T-cell (primary cell): Measurements from ENCODE around the gene DRD5. TPM values are rescaled to one million over a fixed set of nuclear protein-coding genes. Genes with fewer than 3 reads are reported as not detected.
"Not testable (repeated sequence)": the region's sequence is repeated elsewhere in the genome, so short reads cannot be mapped to it uniquely, and the experiment has no call there.

Experiments
- ATAC-seq, 4 experiments: fragments of 200-7000 bp in 3 of 4; fragments of 150-1000 bp in 1 of 4; cut with Tn5 transposase; replicated peaks in 1 of 4; 1 replicate in 3 of 4; 2 replicates in 1 of 4; pipeline ENCODE4 v1.10.0; 2021; ENCODE audit warnings: moderate library complexity in 3 of 4, mild to moderate bottlenecking in 2 of 4, moderate number of reproducible peaks in 1 of 4
- CTCF ChIA-PET, 2 donors: fragments of 300-600 bp; sonication (Branson Sonifier 250); formaldehyde crosslinking; loops; one replicate each; lab custom pipeline; 2022; ENCODE audit warnings: antibody characterized with exemption in 2 of 2; lab: Charles Lee
- POLR2A ChIA-PET, 2 donors: fragments of 300-600 bp; sonication (Branson Sonifier 250); formaldehyde crosslinking; loops; one replicate each; lab custom pipeline; 2022; ENCODE audit warnings: antibody characterized with exemption in 2 of 2; lab: Charles Lee
- DNase-seq, 35 experiments: peaks; one replicate each; pipeline versions ENCODE4 v3.0.0 to v3.0.0-alpha.2; 2013 to 2023
- H3K27ac ChIP-seq: one replicate; pipeline ENCODE4 v1.5.1; 2013; ENCODE audit warnings: low read length
- H3K27me3 ChIP-seq, 2 experiments: replicated peaks in 1 of 2; 1 replicate in 1 of 2; 2 replicates in 1 of 2; pipeline versions ENCODE4 v1.6.1 to v1.7.0; 2013; ENCODE audit warnings: low read length in 1 of 2, mixed read lengths in 1 of 2; ENCODE audit not compliant: control insufficient read depth in 2 of 2, insufficient read depth in 2 of 2; ENCODE audit errors: extremely low read depth in 1 of 2
- H3K36me3 ChIP-seq, 2 donors: 1 replicate in 1 of 2; 2 replicates in 1 of 2; pipeline versions ENCODE4 v1.6.1 to v1.7.0; 2013; ENCODE audit warnings: low read length in 1 of 2; ENCODE audit not compliant: control insufficient read depth in 2 of 2, insufficient read depth in 1 of 2; ENCODE audit errors: extremely low read depth in 1 of 2
- H3K4me1 ChIP-seq, 2 experiments: 1 replicate in 1 of 2; 2 replicates in 1 of 2; pipeline versions ENCODE4 v1.6.1 to v1.7.0; 2013; ENCODE audit warnings: low read length in 2 of 2, mixed read lengths in 1 of 2; ENCODE audit not compliant: insufficient read depth in 2 of 2, control insufficient read depth in 1 of 2; ENCODE audit errors: extremely low read depth in 1 of 2
- H3K4me3 ChIP-seq, 2 donors: 1 replicate in 1 of 2; 2 replicates in 1 of 2; pipeline versions ENCODE4 v1.5.1 to v1.7.0; 2013; ENCODE audit warnings: mild to moderate bottlenecking in 2 of 2, low read length in 1 of 2, moderate library complexity in 1 of 2; ENCODE audit not compliant: control insufficient read depth in 1 of 2; ENCODE audit errors: extremely low read depth in 1 of 2
- H3K9me3 ChIP-seq: 2 replicates; pipeline ENCODE4 v1.7.0; 2013
- H3K27ac Mint-ChIP-seq, 2 donors: one replicate each; pipeline ENCODE4 v1.8.0; 2020 to 2021; ENCODE audit warnings: mild to moderate bottlenecking in 2 of 2, mixed read lengths in 2 of 2
- H3K27me3 Mint-ChIP-seq, 2 donors: one replicate each; pipeline ENCODE4 v1.8.0; 2021 to 2022; ENCODE audit warnings: mixed read lengths in 2 of 2
- H3K36me3 Mint-ChIP-seq: one replicate; pipeline ENCODE4 v1.8.0; 2021; ENCODE audit warnings: mixed read lengths
- H3K4me1 Mint-ChIP-seq, 3 donors: one replicate each; pipeline ENCODE4 v1.8.0; 2020 to 2022; ENCODE audit warnings: mixed read lengths in 3 of 3, mild to moderate bottlenecking in 1 of 3
- H3K4me3 Mint-ChIP-seq, 3 donors: one replicate each; pipeline ENCODE4 v1.8.0; 2020 to 2022; ENCODE audit warnings: mild to moderate bottlenecking in 3 of 3, mixed read lengths in 3 of 3, moderate library complexity in 3 of 3
- H3K9me3 Mint-ChIP-seq, 3 donors: one replicate each; pipeline ENCODE4 v1.8.0; 2020 to 2022; ENCODE audit warnings: mixed read lengths in 3 of 3
- WGBS: methylation state at CpG from one replicate; pipeline ENCODE4 v1.1.5; 2013; ENCODE audit warnings: missing lambda C conversion rate; ENCODE audit not compliant: insufficient coverage; 5-methylcytosine and 5-hydroxymethylcytosine counted together
- total RNA-seq, 35 experiments: library from RNA in 6 of 35; stranded (reverse) in 6 of 35; fragments of 120-200 nt in 1 of 35; gene quantifications; one replicate each; pipeline versions ENCODE4 v1.2.1 to v1.2.4 and lab custom pipeline; 2013 to 2026

The DRD5 gene
- total RNA-seq (not detected), total RNA-seq (lab: John Stamatoyannopoulos, UW) (0 to 0.13 (median 0) reads per million in 29 experiments)
- not detected for total RNA-seq (2013)

- no peak for ATAC-seq
- H3K36me3 Mint-ChIP-seq, result no peaks in the 10 kb centered on the region
- no peak within 1 kb of the TSS for H3K4me3 ChIP-seq
- DNase-seq, result no peak
- H3K4me1 ChIP-seq, result no peaks in the 10 kb centered on the region
- no peaks in the 10 kb centered on the region for H3K9me3 ChIP-seq
- H3K27me3 Mint-ChIP-seq, result peaks cover 48 to 50% of the 10 kb centered on the region in 2 donors
- H3K27ac ChIP-seq, result no peak within 1 kb of the TSS
- H3K4me3 Mint-ChIP-seq, result no peak within 1 kb of the TSS
- POLR2A ChIA-PET, result no interaction called here
- 15% methylated on average over 78 of the region's 78 CpGs for WGBS
- CTCF ChIA-PET, result interaction anchor here in 1 of 2 donors (0.6 kb wide), 1 partner anchor 18 kb away, joined by 3 read pairs; no protein-coding TSS in a partner anchor
- no peaks in the 10 kb centered on the region for H3K4me1 Mint-ChIP-seq
- H3K27me3 ChIP-seq, result peaks cover 3 to 31% of the 10 kb centered on the region in 2 experiments
- H3K36me3 ChIP-seq, result no peaks in the 10 kb centered on the region
- H3K9me3 Mint-ChIP-seq, result no peaks in the 10 kb centered on the region
- H3K27ac Mint-ChIP-seq, result no peak within 1 kb of the TSS
Measured at GRCh38 chr4:9781343-9782135, at the start of gene DRD5. Gene DRD5 (plus strand): TSS chr4:9781634. CDS start chr4:9782030, 396 bp downstream.

GRCh38 chr4:9732256-9732655, 49.2 kb upstream of the DRD5 start:
- H3K4me1 ChIP-seq, H3K4me1 Mint-ChIP-seq, H3K36me3 Mint-ChIP-seq, DNase-seq, H3K9me3 Mint-ChIP-seq, POLR2A ChIA-PET, H3K27me3 ChIP-seq, H3K27me3 Mint-ChIP-seq, H3K36me3 ChIP-seq, H3K9me3 ChIP-seq, H3K27ac Mint-ChIP-seq, ATAC-seq, H3K27ac ChIP-seq, H3K4me3 ChIP-seq, H3K4me3 Mint-ChIP-seq, CTCF ChIA-PET: not testable (repeated sequence)
- WGBS, result 67% methylated on average over 1 of the region's 4 CpGs

- ATAC-seq, result no peak
- H3K27ac ChIP-seq, result no peak overlapping the region
- H3K4me1 ChIP-seq, result no peaks in the 10 kb centered on the region
- no peaks in the 10 kb centered on the region for H3K4me1 Mint-ChIP-seq
- H3K36me3 Mint-ChIP-seq, result no peaks in the 10 kb centered on the region
- POLR2A ChIA-PET, result no interaction called here
- peaks cover 0 to 3% of the 10 kb centered on the region in 2 donors for H3K27me3 Mint-ChIP-seq
- no peaks in the 10 kb centered on the region for H3K9me3 Mint-ChIP-seq
- no peaks in the 10 kb centered on the region for H3K27me3 ChIP-seq
- no peaks in the 10 kb centered on the region for H3K36me3 ChIP-seq
- CTCF ChIA-PET, result no interaction called here
- no peak overlapping the region for H3K27ac Mint-ChIP-seq
- no peaks in the 10 kb centered on the region for H3K9me3 ChIP-seq
- WGBS, result 82% methylated on average over 3 of the region's 5 CpGs
- DNase-seq, result no peak
- H3K4me3 ChIP-seq, result no peak overlapping the region
- H3K4me3 Mint-ChIP-seq, result no peak overlapping the region
Measured at GRCh38 chr4:9735515-9735914, 45.9 kb upstream of the DRD5 start.

- H3K4me1 Mint-ChIP-seq, H3K36me3 ChIP-seq, H3K4me3 Mint-ChIP-seq, H3K36me3 Mint-ChIP-seq, H3K27me3 ChIP-seq, H3K4me3 ChIP-seq, H3K27ac ChIP-seq, H3K27ac Mint-ChIP-seq, POLR2A ChIA-PET, H3K4me1 ChIP-seq, DNase-seq, ATAC-seq, H3K9me3 Mint-ChIP-seq, CTCF ChIA-PET, H3K27me3 Mint-ChIP-seq, H3K9me3 ChIP-seq: not testable (repeated sequence)
- 79% methylated on average over 6 of the region's 7 CpGs for WGBS
Measured at GRCh38 chr4:9737280-9737679, 44.2 kb upstream of the DRD5 start.

- H3K36me3 ChIP-seq, H3K27ac Mint-ChIP-seq, H3K27me3 ChIP-seq, H3K4me3 Mint-ChIP-seq, H3K4me1 Mint-ChIP-seq, H3K27ac ChIP-seq, H3K4me3 ChIP-seq, H3K36me3 Mint-ChIP-seq, H3K9me3 Mint-ChIP-seq, POLR2A ChIA-PET, ATAC-seq, CTCF ChIA-PET, DNase-seq, H3K4me1 ChIP-seq, H3K9me3 ChIP-seq: not testable (repeated sequence)
- WGBS, result 72% methylated on average over 2 of the region's 4 CpGs
- H3K27me3 Mint-ChIP-seq, result peaks cover 4 to 16% of the 10 kb centered on the region in 2 donors
Measured at GRCh38 chr4:9743789-9744188, 37.6 kb upstream of the DRD5 start.

- Mint-ChIP-seq H3K27ac (no peak overlapping the region), H3K4me3 (no peak overlapping the region), H3K27me3 (peaks cover 10 to 13% of the 10 kb centered on the region in 2 donors), H3K36me3 (no peaks in the 10 kb centered on the region), H3K4me1 (no peaks in the 10 kb centered on the region), H3K9me3 (peaks cover 0 to 6% (median 0%) of the 10 kb centered on the region in 3 donors)
- ChIA-PET POLR2A (no interaction called here), CTCF (no interaction called here)
- 96% methylated on average over 13 of the region's 13 CpGs for WGBS
- Histone ChIP-seq H3K27me3 (peaks cover 0 to 9% of the 10 kb centered on the region in 2 experiments), H3K4me3 (no peak overlapping the region), H3K36me3 (no peaks in the 10 kb centered on the region), H3K9me3 (no peaks in the 10 kb centered on the region), H3K4me1 (no peaks in the 10 kb centered on the region), H3K27ac (no peak overlapping the region)
- DNase-seq, result no peak
- no peak for ATAC-seq
Measured at GRCh38 chr4:9745782-9746181, 35.7 kb upstream of the DRD5 start.
